PC-3 (cell line): ENCODE measurements around the gene ZNF574. TPM values are rescaled to one million over a fixed set of nuclear protein-coding genes. Genes with fewer than 3 reads are reported as not detected.

Experiments
- ATAC-seq: fragments of 200-7000 bp; cut with Tn5 transposase; 2 replicates; pipeline ENCODE4 v1.9.1; 2020; ENCODE audit warnings: mild to moderate bottlenecking, moderate library complexity
- BruUV-seq: library from RNA; stranded (reverse); fragments of 400-500 nt; replicated peaks from 2 replicates; lab custom pipeline; 2021; lab: Mats Ljungman, UMichigan
- CTCF ChIA-PET: fragments of 300-600 bp; sonication (Branson Sonifier 250); formaldehyde crosslinking; loops from one replicate; lab custom pipeline; 2022; ENCODE audit warnings: antibody characterized with exemption; lab: Charles Lee
- POLR2A ChIA-PET: fragments of 300-600 bp; sonication (Branson Sonifier 250); formaldehyde crosslinking; loops from one replicate; lab custom pipeline; 2022; ENCODE audit warnings: antibody characterized with exemption; ENCODE audit not compliant: unreplicated experiment; lab: Charles Lee
- DNase-seq: peaks from one replicate; pipeline ENCODE4 v3.0.0-alpha.2; 2015
- H2AFZ ChIP-seq: fragments of 300-600 bp; sonication (generic); 2 replicates; pipeline ENCODE4 v1.6.0; 2016; ENCODE audit warnings: antibody characterized with exemption, low read length
- H3F3A ChIP-seq: fragments of 300-600 bp; sonication (generic); one replicate; pipeline ENCODE4 v1.6.0; 2017; ENCODE audit warnings: antibody characterized with exemption, low read length, control low read depth, mild to moderate bottlenecking; ENCODE audit not compliant: unreplicated experiment
- H3K27ac ChIP-seq: fragments of 300-600 bp; sonication (generic); 2 replicates; pipeline ENCODE4 v1.5.1; 2016; ENCODE audit warnings: mild to moderate bottlenecking, low read length
- H3K27me3 ChIP-seq: fragments of 300-600 bp; sonication (generic); 2 replicates; pipeline ENCODE4 v1.6.1; 2016; ENCODE audit warnings: low read length, mixed read lengths
- H3K36me3 ChIP-seq: fragments of 300-600 bp; sonication (generic); 2 replicates; pipeline ENCODE4 v1.6.1; 2016; ENCODE audit warnings: low read depth, mixed run types, low read length, mixed read lengths
- H3K4me1 ChIP-seq: fragments of 300-600 bp; sonication (generic); 2 replicates; pipeline ENCODE4 v1.5.1; 2016; ENCODE audit warnings: low read length; ENCODE audit not compliant: insufficient read depth
- H3K4me2 ChIP-seq: fragments of 300-600 bp; sonication (generic); 2 replicates; pipeline ENCODE4 v1.6.0; 2016; ENCODE audit warnings: low read length
- H3K4me3 ChIP-seq: fragments of 300-600 bp; sonication (generic); 2 replicates; pipeline ENCODE4 v1.5.1; 2016; ENCODE audit warnings: mild to moderate bottlenecking, low read length, mixed read lengths
- H3K79me2 ChIP-seq: fragments of 300-600 bp; sonication (generic); 2 replicates; pipeline ENCODE4 v1.6.1; 2017; ENCODE audit warnings: low read length, mixed read lengths
- H3K9ac ChIP-seq: fragments of 300-600 bp; sonication (generic); 2 replicates; pipeline ENCODE4 v1.6.0; 2016; ENCODE audit warnings: mild to moderate bottlenecking, low read length
- H3K9me2 ChIP-seq: fragments of 300-600 bp; sonication (generic); replicated peaks from 2 replicates; pipeline ENCODE4 v1.6.1; 2016; ENCODE audit warnings: mixed run types, low read length, mixed read lengths
- H3K9me3 ChIP-seq: fragments of 300-600 bp; sonication (generic); 2 replicates; pipeline ENCODE4 v1.6.1; 2016; ENCODE audit warnings: low read length, mixed read lengths
- H4K20me1 ChIP-seq: fragments of 300-600 bp; sonication (generic); 2 replicates; pipeline ENCODE4 v1.6.1; 2016; ENCODE audit warnings: low read length, mixed read lengths
- CTCF ChIP-seq: fragments of 300-600 bp; sonication (generic); conservative IDR thresholded peaks from 2 replicates; pipeline ENCODE4 v1.5.1; 2017; ENCODE audit warnings: antibody characterized with exemption, low read depth, mild to moderate bottlenecking, low read length
- EZH2 ChIP-seq: fragments of 300-600 bp; sonication (generic); IDR thresholded peaks from one replicate; pipeline ENCODE4 v1.6.1; 2017; ENCODE audit warnings: antibody characterized with exemption, mild to moderate bottlenecking, low read length; ENCODE audit not compliant: unreplicated experiment
- EZH2phosphoT487 ChIP-seq: fragments of 300-600 bp; sonication (generic); IDR thresholded peaks from 2 replicates; pipeline ENCODE4 v1.6.1; 2018; ENCODE audit warnings: mild to moderate bottlenecking, antibody characterized with exemption, low read length, borderline replicate concordance
- intact Hi-C: fragments of 100-400 bp; cut with micrococcal nuclease; formaldehyde crosslinking; loops from 2 replicates; pipeline ENCODE4 v1.9.0; 2023
- total RNA-seq: library from RNA; depleted of rRNA; stranded (reverse); fragments of >200 nt; gene quantifications from 2 replicates; pipeline ENCODE4 v1.2.3, GENCODE V29; 2014

Gene ZNF574
- total RNA-seq, 1 experiment from 2014 or later, result 14.4 TPM

- BruUV-seq, result no TSS peak
- no peak overlapping the region for H3K4me3 ChIP-seq
- no peaks in the 10 kb centered on the region for H4K20me1 ChIP-seq
- ATAC-seq (no peak), DNase-seq (no peak)
- no peaks in the 10 kb centered on the region for H3K36me3 ChIP-seq
- no peak for TF ChIP-seq EZH2
- H3K9me3 ChIP-seq, result no peaks in the 10 kb centered on the region
- H3K4me2 ChIP-seq, result no peak overlapping the region
- H3K9ac ChIP-seq, result no peak overlapping the region
- peaks cover 7% of the 10 kb centered on the region for H3K4me1 ChIP-seq
- POLR2A ChIA-PET, result no interaction called here
- CTCF ChIA-PET, result no interaction called here
- peaks cover 4% of the 10 kb centered on the region for H3K79me2 ChIP-seq
- no peak overlapping the region for H2AFZ ChIP-seq
- no peaks in the 10 kb centered on the region for H3F3A ChIP-seq
- H3K27ac ChIP-seq, result no peak overlapping the region
- intact Hi-C loops, result no loop called here
- no peaks in the 10 kb centered on the region for H3K9me2 ChIP-seq
- H3K27me3 ChIP-seq, result no peaks in the 10 kb centered on the region
Observed at GRCh38 chr19:42071247-42071646, 4.7 kb upstream of the ZNF574 start.

GRCh38 chr19:42074513-42075363 is 1.2 kb upstream of the ZNF574 start:
- Histone ChIP-seq H3K9me3 (no peaks in the 10 kb centered on the region), H3K4me1 (peaks cover 24% of the 10 kb centered on the region), H3F3A (no peaks in the 10 kb centered on the region), H3K27ac (peak overlapping the region; percentile 72), H3K4me2 (peak overlapping the region; percentile 91), H3K4me3 (peak overlapping the region; percentile 72), H4K20me1 (peaks cover 26% of the 10 kb centered on the region; the same call in 1 of the 2 replicates), H3K36me3 (peaks cover 3% of the 10 kb centered on the region; the same call in 1 of the 2 replicates), H3K9ac (peak overlapping the region; percentile 96), H2AFZ (peak overlapping the region; percentile 79; the same call in 1 of the 2 replicates), H3K9me2 (no peaks in the 10 kb centered on the region), H3K79me2 (peaks cover 38% of the 10 kb centered on the region), H3K27me3 (no peaks in the 10 kb centered on the region)
- TF ChIP-seq CTCF, result no peak
- no peak for TF ChIP-seq EZH2phosphoT487
- TF ChIP-seq EZH2, result no peak
- ChIA-PET CTCF (no interaction called here), POLR2A (no interaction called here)
- no peak for DNase-seq
- no peak for ATAC-seq
- intact Hi-C loops, result no loop called here
- BruUV-seq, result no TSS peak

GRCh38 chr19:42075364-42075615 is 676 bp upstream of the ZNF574 start:
- Histone ChIP-seq H3K27me3 (no peaks in the 10 kb centered on the region), H4K20me1 (peaks cover 26% of the 10 kb centered on the region; the same call in 1 of the 2 replicates), H3K4me3 (peak overlapping the region; percentile 72), H3K9me3 (no peaks in the 10 kb centered on the region), H3K9ac (peak overlapping the region; percentile 96), H3K79me2 (peaks cover 44% of the 10 kb centered on the region), H3K4me1 (peaks cover 24% of the 10 kb centered on the region), H3K4me2 (peak overlapping the region; percentile 91), H3F3A (no peaks in the 10 kb centered on the region), H2AFZ (peak overlapping the region; percentile 79), H3K36me3 (peaks cover 9% of the 10 kb centered on the region; the same call in 1 of the 2 replicates), H3K27ac (peak overlapping the region; percentile 72), H3K9me2 (no peaks in the 10 kb centered on the region)
- DNase-seq, result no peak
- intact Hi-C loops, result no loop called here
- POLR2A ChIA-PET, result no interaction called here
- no peak for TF ChIP-seq EZH2
- TF ChIP-seq CTCF, result no peak
- TF ChIP-seq EZH2phosphoT487, result no peak
- BruUV-seq, result TSS peak; percentile 94
- CTCF ChIA-PET, result no interaction called here
- no peak for ATAC-seq
